HT1080 (cell line): ENCODE measurements around the gene TRAF3. TPM values are rescaled to one million over a fixed set of nuclear protein-coding genes. Genes with fewer than 3 reads are reported as not detected.

Experiments used
- DNase-seq: peaks from one replicate; pipeline ENCODE4 v3.0.0-alpha.2; 2015; ENCODE audit warnings: low read depth
- small RNA-seq: library from RNA; depleted of rRNA; stranded (forward); fragments of <200 nt; gene quantifications from one replicate; pipeline ENCODE3, GENCODE V24; 2014
- total RNA-seq: library from RNA; depleted of rRNA; stranded (reverse); fragments of >200 nt; shearing (Covaris generic); gene quantifications from 2 replicates; pipeline ENCODE4 v1.2.3, GENCODE V29; 2014; rRNA removed

TRAF3 gene
- total RNA-seq, 1 experiment from 2014 or later = 24.0 TPM

DNA sequence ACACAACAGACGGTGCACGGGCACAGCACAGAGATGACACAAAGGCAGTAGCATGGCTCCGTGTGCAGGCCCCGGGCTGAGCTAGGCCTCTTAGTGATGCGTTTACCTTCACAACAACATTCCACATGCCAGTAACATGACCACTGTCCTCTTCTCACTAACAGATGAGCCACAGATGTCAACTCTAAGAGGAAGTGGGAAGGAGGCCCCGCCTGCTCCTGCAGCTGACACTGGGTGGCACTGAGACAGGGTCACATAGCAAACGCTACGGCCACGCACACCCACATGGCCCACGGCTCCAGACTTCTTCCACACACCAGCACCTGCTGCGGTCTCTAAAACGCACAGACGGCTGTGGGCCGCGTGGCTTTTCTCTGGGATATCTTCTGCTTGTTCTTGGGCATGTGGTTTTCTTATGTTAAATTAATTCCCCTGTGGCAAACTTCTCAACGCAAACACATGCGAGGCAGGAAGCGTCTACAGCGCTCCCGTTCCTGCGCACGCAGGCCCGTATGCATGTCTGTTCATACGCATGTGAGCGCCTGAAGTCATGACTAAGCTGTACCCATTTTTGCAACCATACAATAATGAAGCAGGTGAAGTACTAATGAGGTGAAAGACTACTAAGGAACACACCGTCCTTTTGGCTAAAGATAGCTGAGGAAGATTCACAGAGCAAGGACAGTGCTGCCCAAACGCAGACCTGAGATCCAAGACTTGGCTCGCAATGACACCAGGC, 172.0 kb downstream of the TRAF3 start:
- DNase-seq = peak; percentile 37

DNA sequence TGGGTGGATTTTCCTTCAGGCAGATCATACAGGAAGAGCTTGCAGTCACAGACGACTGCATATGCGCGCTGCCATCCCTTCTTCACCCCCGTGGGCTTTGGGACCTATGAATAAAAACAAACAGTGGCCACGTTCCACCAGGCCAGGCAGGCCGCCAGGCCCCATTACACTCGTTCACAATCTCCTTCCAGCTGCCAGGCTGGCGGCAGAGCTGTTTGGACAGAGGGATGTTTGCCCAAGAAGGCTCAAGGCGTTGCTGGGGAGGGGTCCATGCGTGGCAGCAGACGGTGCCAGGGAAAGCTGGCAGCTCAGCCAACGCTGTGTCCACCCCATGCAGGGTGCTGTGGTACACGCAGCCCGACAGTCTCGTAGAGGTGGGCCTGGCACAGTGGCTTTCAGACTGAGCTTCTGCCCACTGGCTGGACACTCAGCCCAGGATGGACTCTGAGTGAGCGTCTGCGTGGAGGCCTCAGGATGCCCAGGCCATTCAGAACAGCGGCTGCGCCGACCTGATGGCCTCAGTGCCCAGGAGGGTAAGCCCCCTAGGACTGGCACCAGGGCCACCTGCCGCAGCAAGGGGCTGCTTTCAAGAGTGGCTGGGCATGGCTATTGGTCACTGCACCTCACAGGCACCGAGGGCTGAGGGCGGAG, 172.7 kb downstream of the TRAF3 start:
- no peak for DNase-seq

DNA sequence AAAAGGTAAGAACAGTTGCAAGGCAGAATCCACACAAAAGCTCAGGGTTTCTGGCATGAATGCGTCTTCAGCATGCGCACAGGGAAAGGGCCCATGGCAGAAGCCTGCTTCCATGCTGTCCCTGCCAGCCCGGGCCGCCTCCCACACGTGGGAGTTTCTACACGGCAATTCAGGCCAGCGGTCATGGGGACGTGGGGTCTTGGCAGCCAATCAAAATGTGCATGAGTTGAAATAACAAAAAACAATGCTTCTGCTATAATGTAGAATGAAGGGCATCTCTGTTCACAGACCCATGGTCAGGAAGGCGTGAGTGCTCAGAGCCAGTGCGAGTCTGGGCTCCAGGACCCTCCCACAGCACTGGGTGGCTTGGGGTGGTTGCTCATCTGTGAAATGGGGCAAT, 173.8 kb downstream of the TRAF3 start:
- DNase-seq = no peak

DNA sequence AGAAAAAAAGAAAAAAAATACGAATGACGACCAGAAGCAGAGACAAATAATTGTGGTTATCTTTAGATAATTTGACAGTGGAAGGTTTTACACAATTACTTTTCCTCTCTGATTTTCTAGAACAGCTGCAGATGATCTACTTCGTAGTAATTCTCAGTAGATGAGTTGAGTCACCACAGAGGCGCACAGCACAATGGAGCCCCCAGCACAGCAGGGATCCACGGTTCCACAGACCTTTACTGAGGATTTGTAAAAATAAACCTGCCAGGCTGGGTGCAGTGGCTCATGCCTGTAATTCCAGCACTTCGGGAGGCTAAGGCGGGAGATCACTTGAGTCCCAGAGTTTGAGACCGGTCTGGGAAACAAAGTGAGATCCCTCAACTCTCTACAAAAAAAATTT, 174.6 kb downstream of the TRAF3 start:
- DNase-seq = no peak

DNA sequence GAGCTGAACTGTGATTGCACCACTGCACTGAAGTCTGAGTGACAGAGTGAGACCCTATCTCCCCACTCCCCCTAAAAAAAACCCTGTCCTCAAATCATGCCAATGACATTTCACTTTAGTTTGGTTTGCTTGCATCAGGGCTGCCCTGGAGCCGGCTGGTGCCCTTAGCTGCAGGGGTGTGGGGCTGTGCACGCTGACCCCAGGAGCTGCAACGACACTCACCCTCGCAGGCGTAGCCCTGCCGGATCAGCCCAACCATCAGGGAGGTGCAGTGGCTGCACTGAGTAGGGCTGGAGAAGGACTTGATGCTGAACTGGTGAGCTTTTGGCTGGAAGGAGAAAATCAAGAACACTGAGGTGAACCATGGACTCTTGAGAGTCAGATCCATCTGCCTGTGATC, 175.0 kb downstream of the TRAF3 start:
- DNase-seq = no peak

DNA sequence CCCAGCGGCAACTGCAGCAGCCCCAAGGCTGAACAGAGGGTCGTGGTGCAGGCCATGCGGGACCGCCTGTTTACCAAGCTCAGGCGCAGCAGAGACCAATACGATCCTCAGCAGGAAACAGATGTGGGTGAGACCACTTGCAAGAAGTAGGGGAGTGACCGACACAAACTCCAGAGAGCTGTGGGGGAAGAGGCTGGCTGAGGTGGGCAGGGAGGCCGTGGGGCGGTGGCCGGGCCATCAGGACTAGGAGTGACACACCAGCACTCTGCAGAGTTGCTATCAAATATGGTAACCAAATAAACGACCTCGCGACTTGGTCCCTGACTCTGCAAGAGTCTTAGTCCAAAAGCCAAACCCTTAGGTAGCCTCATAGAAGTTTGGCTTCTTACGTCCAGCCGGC, 175.9 kb downstream of the TRAF3 start:
- no peak for DNase-seq

DNA sequence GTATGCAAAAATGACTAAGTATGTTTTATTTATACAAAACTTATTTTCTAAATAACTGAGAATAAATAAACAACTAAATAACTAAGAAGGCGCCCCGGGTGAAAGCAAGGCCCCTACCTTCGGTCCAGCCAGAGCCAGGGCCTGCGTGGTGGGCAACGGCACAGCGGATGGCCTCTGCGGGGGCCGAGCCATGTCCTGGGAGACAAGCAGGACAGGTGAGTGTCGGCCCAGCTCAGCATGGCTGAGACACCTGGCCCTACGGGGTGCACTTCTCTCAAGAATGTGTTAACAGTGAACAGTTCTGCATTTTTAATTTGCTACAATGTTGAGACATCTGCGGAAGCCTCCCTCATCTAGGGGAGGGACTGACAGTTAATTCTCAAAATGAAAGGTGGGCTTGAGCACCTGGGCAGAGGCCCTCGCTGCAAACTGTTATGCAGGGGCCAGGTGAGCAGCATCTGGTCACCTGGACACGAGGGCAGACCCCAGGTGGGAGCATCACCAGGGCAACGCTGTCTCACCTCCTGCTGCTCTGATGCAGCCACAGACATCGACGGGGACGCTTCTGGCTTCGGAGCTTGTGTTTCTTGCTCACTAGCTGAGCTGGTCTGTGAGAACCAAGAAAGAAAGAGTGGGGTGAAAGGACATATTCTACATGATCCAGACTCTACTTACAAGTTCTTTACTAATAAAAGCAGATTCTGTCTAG, 177.0 kb downstream of the TRAF3 start:
- DNase-seq = no peak

DNA sequence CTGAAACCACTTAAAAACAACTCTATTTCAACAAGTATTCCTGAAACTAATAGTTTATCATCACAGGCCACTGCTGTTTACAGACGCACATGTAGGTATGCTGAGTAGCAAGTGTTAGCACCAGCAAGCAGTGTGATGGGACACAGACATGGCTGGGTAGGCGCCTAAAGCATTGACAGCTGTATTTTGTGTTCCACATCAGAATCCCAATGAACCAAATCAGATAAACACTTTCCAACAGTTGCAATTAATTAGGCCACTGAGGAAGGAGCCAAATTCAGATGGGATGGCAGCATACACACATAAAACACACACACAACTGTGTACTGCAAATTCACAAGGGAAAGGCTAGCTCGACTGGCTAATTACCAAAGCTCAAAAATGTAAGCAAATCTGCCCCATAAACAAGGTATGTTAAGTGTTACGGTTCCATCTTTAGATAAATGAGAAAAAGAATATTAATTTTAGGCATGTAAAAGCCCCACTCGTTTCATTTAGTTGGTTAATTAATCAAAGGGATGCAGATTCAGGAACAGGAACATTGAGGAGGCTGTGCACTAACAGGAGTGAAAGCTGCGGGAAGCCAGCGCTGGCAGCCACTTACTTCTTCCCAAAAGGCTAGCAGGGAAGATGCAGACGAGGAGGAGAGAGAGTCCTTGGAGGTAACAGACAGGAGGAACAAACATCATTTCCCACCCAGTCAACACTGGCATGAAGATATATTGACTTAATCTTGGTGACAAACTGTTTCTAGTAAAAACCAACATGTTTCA, 178.6 kb downstream of the TRAF3 start:
- no peak for DNase-seq

DNA sequence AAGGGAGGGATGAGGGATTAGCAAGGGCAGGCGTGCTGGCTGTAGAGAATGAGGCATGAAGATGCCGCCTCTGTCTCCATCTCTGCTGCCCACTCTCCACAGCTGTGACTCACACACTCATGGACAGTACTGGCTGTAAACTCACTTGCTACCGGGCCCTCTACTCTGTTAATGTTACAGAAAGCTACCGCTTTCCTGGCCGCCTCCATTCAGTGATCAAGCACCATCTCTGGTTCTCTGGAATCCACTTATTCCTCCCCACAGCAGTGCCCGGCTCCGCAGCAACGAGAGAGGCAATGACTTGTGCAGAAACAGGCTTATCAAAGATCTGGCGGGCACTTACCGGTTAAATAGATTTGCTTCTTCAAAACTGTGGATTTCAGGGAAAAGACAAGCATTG, 180.0 kb downstream of the TRAF3 start:
- no peak for DNase-seq

DNA sequence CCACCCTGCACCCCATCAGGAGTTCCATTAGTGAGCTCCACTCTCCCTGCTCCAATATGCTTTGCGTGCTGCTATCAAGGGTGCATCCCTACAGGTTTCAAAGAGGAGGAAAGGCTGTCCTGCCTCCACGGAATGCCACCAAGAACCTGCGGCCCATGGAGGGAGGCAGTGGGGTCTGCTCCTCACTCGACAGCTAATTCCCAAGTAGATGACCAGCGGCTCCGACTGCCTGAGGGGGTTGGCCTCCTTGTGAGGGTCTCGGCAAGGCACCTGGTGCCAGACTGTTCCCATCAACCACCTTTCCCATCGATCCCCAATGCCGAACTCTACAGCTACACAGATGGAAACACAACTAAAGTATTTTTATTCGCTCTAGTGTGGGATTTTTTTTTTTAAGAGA, 181.2 kb downstream of the TRAF3 start:
- DNase-seq = no peak

Small RNAs within 50 kb of the gene (small RNA-seq; reads per million reads assigned to genes)
- not detected for gene RNU6-1316P

Other genes with a start within 250 kb of the TRAF3 start
- 9.5 and 15.1 TPM in 2 replicates for gene RCOR1, start 184.8 kb upstream of the TRAF3 start, total RNA-seq
- not detected in 2 replicates for gene AMN, start 145.2 kb downstream of the TRAF3 start, total RNA-seq